GM18505 (cell line): ENCODE measurements around the gene PMFBP1.

ENCODE experiments used
- ATAC-seq: cut with Tn5 transposase; IDR thresholded peaks from one replicate; pipeline ENCODE4 v1.9.1; 2021; ENCODE audit not compliant: unreplicated experiment
- POLR2A ChIP-seq: IDR thresholded peaks from 4 replicates; pipeline ENCODE4 v1.6.1; 2011; ENCODE audit warnings: borderline replicate concordance; ENCODE audit not compliant: insufficient read depth, insufficient read length; ENCODE audit errors: extremely low read depth

The PMFBP1 gene

GRCh38 chr16:72169708-72170107, 2.2 kb downstream of the PMFBP1 start:
- no peak for TF ChIP-seq POLR2A
- ATAC-seq: no peak

GRCh38 chr16:72168365-72168764, 3.6 kb downstream of the PMFBP1 start:
- no peak for ATAC-seq
- TF ChIP-seq POLR2A: no peak

DNA sequence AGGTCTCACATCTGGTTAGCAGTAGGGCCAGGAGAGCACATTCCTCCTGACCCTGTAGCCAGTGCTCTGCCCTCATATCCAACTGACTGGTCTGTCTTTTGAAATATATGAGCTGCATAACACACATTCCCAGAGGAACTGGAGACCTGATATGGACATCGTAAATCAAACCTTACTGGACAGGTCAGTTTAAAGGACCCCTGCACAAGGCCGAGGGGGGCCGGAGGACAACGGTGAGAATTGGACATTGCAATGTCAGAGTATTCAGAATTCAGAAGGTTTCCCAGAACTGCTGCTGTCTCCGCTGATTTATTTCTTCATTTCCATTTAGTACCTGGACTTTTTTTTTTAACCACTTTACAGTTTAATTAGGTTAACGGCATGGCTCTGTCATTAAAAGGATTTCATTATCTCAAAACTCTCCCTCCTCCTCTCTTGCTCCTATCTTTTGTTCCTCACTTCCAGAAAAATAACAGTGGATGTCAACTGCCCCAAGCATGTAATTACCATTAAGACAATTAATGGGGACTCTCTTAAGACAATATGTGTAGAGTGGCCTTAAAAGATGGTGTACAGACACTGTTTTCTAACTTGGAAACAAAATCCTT, 4.9 kb downstream of the PMFBP1 start:
- TF ChIP-seq POLR2A: no peak
- ATAC-seq: no peak

DNA sequence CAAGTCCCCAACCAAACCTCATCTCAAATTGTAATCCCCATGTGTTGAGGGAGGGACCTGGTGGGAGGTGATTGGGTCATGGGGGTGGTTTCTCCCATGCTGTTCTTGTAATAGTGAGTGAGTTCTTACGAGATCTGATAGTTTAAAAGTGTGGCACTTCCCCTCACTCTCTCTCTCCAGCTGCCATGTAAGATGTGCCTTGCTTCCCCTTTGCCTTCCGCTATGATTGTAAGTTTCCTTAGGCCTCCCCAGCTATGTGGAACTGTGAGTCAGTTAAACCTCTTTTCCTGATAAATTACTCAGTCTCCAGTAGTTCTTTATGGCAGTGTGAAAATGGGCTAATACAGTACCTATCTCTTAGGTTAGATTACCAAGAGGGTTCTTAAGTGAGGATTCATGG, 5.8 kb downstream of the PMFBP1 start:
- no peak for ATAC-seq
- TF ChIP-seq POLR2A: no peak

DNA sequence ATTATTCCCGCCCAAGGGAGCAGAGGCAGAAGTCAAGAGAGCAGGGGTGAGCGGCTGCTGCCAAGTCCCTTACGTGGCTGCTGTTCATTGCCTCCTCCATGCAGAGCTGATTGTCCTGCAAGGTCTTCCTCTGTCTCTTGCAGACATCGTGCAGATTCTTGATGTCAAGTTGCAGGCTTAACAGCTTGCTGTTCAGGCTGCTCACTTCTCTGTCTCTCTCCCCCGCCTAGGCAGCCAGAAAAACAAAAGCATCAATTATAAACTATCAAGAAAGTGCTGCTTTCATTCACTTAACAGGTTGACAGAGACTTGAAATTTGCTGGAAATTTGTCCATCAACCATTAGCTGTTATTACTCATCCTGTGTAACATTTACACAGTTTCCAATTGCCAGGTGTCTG, 7.3 kb downstream of the PMFBP1 start:
- no peak for TF ChIP-seq POLR2A
- ATAC-seq: no peak

GRCh38 chr16:72162105-72162692, 9.8 kb downstream of the PMFBP1 start:
- no peak for TF ChIP-seq POLR2A
- ATAC-seq: no peak

DNA sequence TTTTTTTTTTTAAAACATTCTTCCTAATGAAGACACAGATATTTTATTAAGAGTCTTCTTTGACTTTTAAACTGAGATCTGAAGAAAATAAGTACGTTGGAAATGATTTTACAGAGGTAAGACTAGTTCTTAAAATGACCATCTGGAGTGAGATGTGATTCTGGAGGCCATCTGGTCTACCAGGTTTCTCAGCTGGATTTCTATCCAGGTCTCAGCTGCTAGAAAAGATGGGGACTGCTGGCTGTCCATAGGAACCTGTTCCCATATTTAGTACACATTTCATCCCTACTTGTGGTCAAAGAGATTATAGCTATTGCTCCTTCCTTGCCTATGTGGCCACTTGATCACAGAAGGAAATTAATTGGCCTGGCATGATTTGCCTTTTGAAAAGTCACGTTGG, 12.2 kb downstream of the PMFBP1 start:
- ATAC-seq: no peak
- no peak for TF ChIP-seq POLR2A

DNA sequence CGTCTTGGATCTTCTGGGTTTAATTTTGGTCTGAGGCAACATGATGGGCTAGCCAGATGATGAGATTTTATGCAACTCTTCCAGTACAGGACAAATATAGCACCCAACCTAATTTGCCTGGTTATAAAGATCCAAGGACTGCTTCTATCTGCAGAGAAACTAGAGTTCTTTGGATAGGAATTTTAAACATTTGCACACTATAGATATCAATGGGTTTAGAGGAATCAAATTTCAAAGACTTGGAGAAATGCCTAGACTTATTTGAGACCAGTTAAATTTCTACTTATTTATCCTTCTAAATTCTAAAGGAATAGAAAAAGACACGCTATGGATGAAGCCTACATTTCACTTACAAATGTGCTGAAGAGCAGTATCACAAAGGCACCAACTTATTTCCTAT, 12.6 kb downstream of the PMFBP1 start:
- ATAC-seq: no peak
- TF ChIP-seq POLR2A: no peak

- ATAC-seq: no peak
- TF ChIP-seq POLR2A: no peak
Observed at GRCh38 chr16:72149676-72150464, 22.1 kb downstream of the PMFBP1 start.

- TF ChIP-seq POLR2A: no peak
- no peak for ATAC-seq
Observed at GRCh38 chr16:72142476-72142875, 29.5 kb downstream of the PMFBP1 start.

- ATAC-seq: no peak
Observed at GRCh38 chr16:72139908-72140307, 32.0 kb downstream of the PMFBP1 start.

DNA sequence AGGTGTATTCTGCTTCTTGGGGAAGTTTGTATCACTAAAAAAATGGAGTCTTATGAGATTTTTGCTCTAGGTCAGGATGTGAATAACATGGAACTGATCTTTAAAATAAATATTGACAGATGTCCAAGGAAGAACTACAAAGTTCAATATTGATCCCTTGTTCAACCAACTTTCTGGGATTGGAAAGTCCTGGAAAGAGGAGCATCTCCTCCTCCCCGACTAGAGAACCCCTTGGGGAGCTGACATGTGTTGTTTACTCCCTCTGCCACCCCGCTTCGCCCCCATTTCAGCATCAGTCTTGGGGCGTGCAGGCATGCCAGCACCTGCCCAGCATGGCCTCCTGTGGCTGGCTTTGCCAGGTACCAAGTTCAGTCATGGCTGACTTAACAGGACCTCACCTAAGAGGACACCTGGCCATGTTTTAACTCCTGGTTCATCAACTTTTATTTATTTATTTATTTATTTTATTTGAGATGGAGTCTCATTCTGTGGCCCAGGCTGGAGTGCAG, 33.8 kb downstream of the PMFBP1 start:
- no peak for TF ChIP-seq POLR2A
- no peak for ATAC-seq

More at GRCh38 chr16:72139908-72140307, 32.0 kb downstream of the PMFBP1 start:
- TF ChIP-seq POLR2A: no peak

DNA sequence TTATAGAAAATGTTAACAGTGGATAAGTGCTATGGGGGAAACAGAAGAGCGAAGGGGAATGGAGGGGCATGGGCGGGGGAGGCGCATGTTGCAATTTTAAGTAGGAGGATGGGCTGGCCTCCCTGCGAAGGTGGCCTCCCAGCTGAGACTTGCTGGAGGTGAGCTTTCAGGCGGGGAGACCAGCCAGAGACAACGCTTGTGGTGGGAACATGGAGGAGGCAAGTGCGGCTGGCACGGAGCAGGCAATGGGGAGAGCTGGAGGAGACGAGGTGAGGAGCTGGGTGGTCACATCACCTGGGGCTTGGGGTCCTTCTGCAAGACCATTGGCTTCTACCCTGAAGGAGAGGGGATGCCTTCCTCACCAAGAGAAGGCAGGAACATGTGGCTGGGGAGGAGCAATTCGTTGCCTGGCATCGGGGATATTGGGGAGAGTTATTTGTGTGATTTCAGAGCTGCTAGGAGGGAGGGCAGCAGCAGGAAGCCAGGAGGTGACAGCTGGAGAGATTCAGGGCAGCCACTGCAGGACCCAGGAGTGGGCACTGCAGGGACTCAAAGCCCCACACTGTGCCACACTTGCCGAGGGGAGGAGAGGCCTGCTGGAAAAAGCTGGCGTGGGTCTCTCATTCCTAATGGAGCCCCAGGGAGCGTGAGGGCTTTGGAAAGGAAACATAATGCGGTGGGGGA, 34.4 kb downstream of the PMFBP1 start:
- no peak for TF ChIP-seq POLR2A
- ATAC-seq: no peak

DNA sequence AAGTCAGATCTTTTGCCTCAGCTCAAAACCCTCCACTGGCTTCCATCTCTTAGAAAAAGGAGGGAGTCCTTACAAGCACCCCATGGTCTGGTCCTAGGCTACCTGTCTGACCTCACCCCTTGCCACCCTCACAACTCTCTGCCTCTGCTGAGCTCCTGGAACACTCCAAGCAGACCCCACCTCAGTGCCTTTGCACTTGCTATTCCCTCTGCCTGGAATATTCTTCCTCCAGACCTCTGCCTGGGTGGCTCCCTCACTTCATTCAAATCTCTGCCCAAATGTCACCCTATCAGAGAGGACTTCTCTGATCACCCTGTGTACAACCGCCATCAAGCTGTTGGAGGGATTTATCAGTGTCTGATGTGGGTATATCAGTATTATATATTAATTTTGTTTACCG, 37.4 kb downstream of the PMFBP1 start:
- no peak for ATAC-seq

DNA sequence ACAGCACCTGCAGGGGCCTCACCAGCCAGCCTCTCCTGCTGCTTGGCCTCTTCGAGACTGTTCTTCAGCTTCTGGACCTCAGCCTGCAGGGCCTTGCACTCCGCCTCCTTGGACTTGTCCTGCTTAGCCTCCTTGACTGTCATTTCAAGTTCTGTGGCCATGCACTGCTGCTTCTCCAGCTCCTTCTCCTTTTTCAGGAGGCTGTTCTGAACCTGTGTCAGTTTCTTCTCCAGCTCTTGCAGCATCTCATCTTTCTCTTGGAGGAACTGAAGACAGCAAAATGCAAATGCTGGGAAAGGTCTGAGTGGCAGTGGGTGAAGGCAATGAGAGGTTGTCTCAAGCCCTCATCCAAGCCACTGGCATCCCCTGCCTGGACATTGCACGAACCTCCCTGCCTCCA, 39.2 kb downstream of the PMFBP1 start:
- no peak for TF ChIP-seq POLR2A
- no peak for ATAC-seq

More for the DNA sequence above, 37.4 kb downstream of the PMFBP1 start:
- no peak for TF ChIP-seq POLR2A
